Memory B cell (primary cell): ENCODE measurements around the gene ARL15.

Experiments used
- ATAC-seq: fragments of 150-1000 bp; cut with Tn5 transposase; 2 replicates; pipeline ENCODE4 v1.10.0; 2021; ENCODE audit warnings: low read depth, mild to moderate bottlenecking, moderate library complexity
- DNase-seq, 2 donors: peaks; one replicate each; pipeline ENCODE4 v3.0.0; 2022; ENCODE audit warnings: low spot score in 2 of 2
- H3K27ac Mint-ChIP-seq: one replicate; pipeline ENCODE4 v1.8.0; 2022; ENCODE audit warnings: mild to moderate bottlenecking, moderate library complexity, mixed read lengths
- H3K27me3 Mint-ChIP-seq: one replicate; pipeline ENCODE4 v1.8.0; 2022; ENCODE audit warnings: mixed read lengths
- H3K36me3 Mint-ChIP-seq: one replicate; pipeline ENCODE4 v1.8.0; 2022; ENCODE audit warnings: mild to moderate bottlenecking, mixed read lengths
- H3K4me1 Mint-ChIP-seq: one replicate; pipeline ENCODE4 v1.8.0; 2022; ENCODE audit warnings: mixed read lengths
- H3K4me3 Mint-ChIP-seq: one replicate; pipeline ENCODE4 v1.8.0; 2022; ENCODE audit warnings: mild to moderate bottlenecking, moderate library complexity, mixed read lengths
- H3K9me3 Mint-ChIP-seq: one replicate; pipeline ENCODE4 v1.8.0; 2022; ENCODE audit warnings: mixed read lengths

Gene ARL15

GRCh38 chr5:54306893-54307292 is 3.5 kb downstream of the ARL15 start:
- ATAC-seq (no peak), DNase-seq (no peak)
- H3K9me3 Mint-ChIP-seq: no peaks in the 10 kb centered on the region
- no peak overlapping the region for H3K27ac Mint-ChIP-seq
- H3K4me1 Mint-ChIP-seq: peaks cover 22% of the 10 kb centered on the region
- no peaks in the 10 kb centered on the region for H3K27me3 Mint-ChIP-seq
- H3K4me3 Mint-ChIP-seq: no peak overlapping the region
- H3K36me3 Mint-ChIP-seq: peaks cover 1% of the 10 kb centered on the region

- Mint-ChIP-seq H3K4me1 (peaks cover 21% of the 10 kb centered on the region), H3K9me3 (no peaks in the 10 kb centered on the region)
These were observed 4.6 kb downstream of the ARL15 start for GRCh38 chr5:54305737-54306136.

GRCh38 chr5:54304040-54304439 is 6.3 kb downstream of the ARL15 start:
- Mint-ChIP-seq H3K4me3 (no peak overlapping the region), H3K9me3 (no peaks in the 10 kb centered on the region), H3K27ac (no peak overlapping the region), H3K27me3 (no peaks in the 10 kb centered on the region), H3K36me3 (peaks cover 5% of the 10 kb centered on the region), H3K4me1 (peaks cover 21% of the 10 kb centered on the region)
- DNase-seq (no peak), ATAC-seq (no peak)

More at GRCh38 chr5:54305737-54306136, 4.6 kb downstream of the ARL15 start:
- H3K36me3 Mint-ChIP-seq: peaks cover 3% of the 10 kb centered on the region
- DNase-seq: no peak
- ATAC-seq: no peak
- no peak overlapping the region for H3K4me3 Mint-ChIP-seq
- H3K27ac Mint-ChIP-seq: no peak overlapping the region
- no peaks in the 10 kb centered on the region for H3K27me3 Mint-ChIP-seq

- Mint-ChIP-seq H3K9me3 (no peaks in the 10 kb centered on the region), H3K27ac (no peak overlapping the region), H3K27me3 (no peaks in the 10 kb centered on the region), H3K4me3 (no peak overlapping the region), H3K36me3 (peaks cover 8% of the 10 kb centered on the region), H3K4me1 (peaks cover 27% of the 10 kb centered on the region)
- DNase-seq: no peak
- no peak for ATAC-seq
These were observed 8.1 kb downstream of the ARL15 start for GRCh38 chr5:54302267-54302687.

- no peak overlapping the region for H3K4me3 Mint-ChIP-seq
- no peaks in the 10 kb centered on the region for H3K9me3 Mint-ChIP-seq
- no peak for ATAC-seq
- DNase-seq: no peak
- H3K27ac Mint-ChIP-seq: no peak overlapping the region
- no peaks in the 10 kb centered on the region for H3K27me3 Mint-ChIP-seq
- H3K36me3 Mint-ChIP-seq: peaks cover 8% of the 10 kb centered on the region
- H3K4me1 Mint-ChIP-seq: peaks cover 31% of the 10 kb centered on the region
These were observed 8.5 kb downstream of the ARL15 start for GRCh38 chr5:54301849-54302248.

- DNase-seq (no peak), ATAC-seq (no peak)
- Mint-ChIP-seq H3K36me3 (peaks cover 8% of the 10 kb centered on the region), H3K4me1 (peaks cover 35% of the 10 kb centered on the region), H3K27me3 (no peaks in the 10 kb centered on the region), H3K9me3 (no peaks in the 10 kb centered on the region), H3K27ac (no peak overlapping the region), H3K4me3 (no peak overlapping the region)
These were observed 9.2 kb downstream of the ARL15 start for GRCh38 chr5:54301220-54301619.

- no peaks in the 10 kb centered on the region for H3K9me3 Mint-ChIP-seq
- DNase-seq (no peak), ATAC-seq (no peak)
- H3K4me3 Mint-ChIP-seq: no peak overlapping the region
- H3K27ac Mint-ChIP-seq: no peak overlapping the region
- peaks cover 8% of the 10 kb centered on the region for H3K36me3 Mint-ChIP-seq
- H3K27me3 Mint-ChIP-seq: no peaks in the 10 kb centered on the region
- H3K4me1 Mint-ChIP-seq: peaks cover 48% of the 10 kb centered on the region
These were observed 11.4 kb downstream of the ARL15 start for GRCh38 chr5:54298947-54299346.

- Mint-ChIP-seq H3K36me3 (peaks cover 6% of the 10 kb centered on the region), H3K4me1 (peaks cover 52% of the 10 kb centered on the region), H3K4me3 (no peak overlapping the region), H3K27me3 (no peaks in the 10 kb centered on the region), H3K27ac (no peak overlapping the region), H3K9me3 (no peaks in the 10 kb centered on the region)
- DNase-seq (no peak), ATAC-seq (no peak)
These were observed 14.0 kb downstream of the ARL15 start for GRCh38 chr5:54296386-54296785.

GRCh38 chr5:54295651-54296276 is 14.6 kb downstream of the ARL15 start:
- no peak overlapping the region for H3K4me3 Mint-ChIP-seq
- H3K36me3 Mint-ChIP-seq: peaks cover 6% of the 10 kb centered on the region
- H3K9me3 Mint-ChIP-seq: no peaks in the 10 kb centered on the region
- DNase-seq: no peak
- H3K27me3 Mint-ChIP-seq: no peaks in the 10 kb centered on the region
- no peak overlapping the region for H3K27ac Mint-ChIP-seq
- H3K4me1 Mint-ChIP-seq: peaks cover 50% of the 10 kb centered on the region
- no peak for ATAC-seq

- no peak overlapping the region for H3K27ac Mint-ChIP-seq
- H3K27me3 Mint-ChIP-seq: no peaks in the 10 kb centered on the region
- H3K4me3 Mint-ChIP-seq: no peak overlapping the region
- ATAC-seq: no peak
- no peak for DNase-seq
- peaks cover under 1% of the 10 kb centered on the region for H3K9me3 Mint-ChIP-seq
- H3K36me3 Mint-ChIP-seq: peaks cover 3% of the 10 kb centered on the region
- peaks cover 49% of the 10 kb centered on the region for H3K4me1 Mint-ChIP-seq
These were observed 16.2 kb downstream of the ARL15 start for GRCh38 chr5:54294097-54294667.

- peaks cover 3% of the 10 kb centered on the region for H3K9me3 Mint-ChIP-seq
- H3K27ac Mint-ChIP-seq: no peak overlapping the region
- H3K4me1 Mint-ChIP-seq: peaks cover 42% of the 10 kb centered on the region
- DNase-seq (no peak), ATAC-seq (no peak)
- no peaks in the 10 kb centered on the region for H3K27me3 Mint-ChIP-seq
- peaks cover 4% of the 10 kb centered on the region for H3K36me3 Mint-ChIP-seq
- H3K4me3 Mint-ChIP-seq: no peak overlapping the region
These were observed 17.5 kb downstream of the ARL15 start for GRCh38 chr5:54292866-54293265.

- DNase-seq: no peak
- Mint-ChIP-seq H3K36me3 (peaks cover 10% of the 10 kb centered on the region), H3K4me1 (peaks cover 34% of the 10 kb centered on the region), H3K27me3 (no peaks in the 10 kb centered on the region), H3K9me3 (peaks cover 3% of the 10 kb centered on the region), H3K27ac (no peak overlapping the region), H3K4me3 (no peak overlapping the region)
- ATAC-seq: no peak
These were observed 18.9 kb downstream of the ARL15 start for GRCh38 chr5:54291498-54291897.

GRCh38 chr5:54289769-54290168 is 20.6 kb downstream of the ARL15 start:
- H3K9me3 Mint-ChIP-seq: peaks cover 3% of the 10 kb centered on the region
- no peaks in the 10 kb centered on the region for H3K27me3 Mint-ChIP-seq
- ATAC-seq (peak; percentile 43), DNase-seq (no peak)
- H3K27ac Mint-ChIP-seq: no peak overlapping the region
- H3K4me3 Mint-ChIP-seq: no peak overlapping the region
- peaks cover 10% of the 10 kb centered on the region for H3K36me3 Mint-ChIP-seq
- H3K4me1 Mint-ChIP-seq: peaks cover 23% of the 10 kb centered on the region

GRCh38 chr5:54288568-54289217 is 21.7 kb downstream of the ARL15 start:
- H3K9me3 Mint-ChIP-seq: peaks cover 3% of the 10 kb centered on the region
- H3K27ac Mint-ChIP-seq: no peak overlapping the region
- ATAC-seq (no peak), DNase-seq (no peak)
- peaks cover 12% of the 10 kb centered on the region for H3K36me3 Mint-ChIP-seq
- no peak overlapping the region for H3K4me3 Mint-ChIP-seq
- H3K4me1 Mint-ChIP-seq: peaks cover 16% of the 10 kb centered on the region
- no peaks in the 10 kb centered on the region for H3K27me3 Mint-ChIP-seq
